Testis (tissue), 2 donors: ENCODE measurements around the gene DNER.

ENCODE experiments used
- CTCF ChIP-seq, 3 experiments: fragments of 450-650 bp in 2 of 3; fragments of 200-600 bp in 1 of 3; sonication (generic) in 1 of 3; IDR thresholded peaks; one replicate each; pipeline ENCODE4 v1.5.1; 2016 to 2019; ENCODE audit warnings: antibody characterized with exemption in 3 of 3, mild to moderate bottlenecking in 2 of 3, moderate library complexity in 1 of 3
- POLR2A ChIP-seq: fragments of 450-650 bp; IDR thresholded peaks from one replicate; pipeline ENCODE4 v1.6.1; 2017; ENCODE audit warnings: antibody characterized with exemption, mild to moderate bottlenecking, moderate library complexity

DNA sequence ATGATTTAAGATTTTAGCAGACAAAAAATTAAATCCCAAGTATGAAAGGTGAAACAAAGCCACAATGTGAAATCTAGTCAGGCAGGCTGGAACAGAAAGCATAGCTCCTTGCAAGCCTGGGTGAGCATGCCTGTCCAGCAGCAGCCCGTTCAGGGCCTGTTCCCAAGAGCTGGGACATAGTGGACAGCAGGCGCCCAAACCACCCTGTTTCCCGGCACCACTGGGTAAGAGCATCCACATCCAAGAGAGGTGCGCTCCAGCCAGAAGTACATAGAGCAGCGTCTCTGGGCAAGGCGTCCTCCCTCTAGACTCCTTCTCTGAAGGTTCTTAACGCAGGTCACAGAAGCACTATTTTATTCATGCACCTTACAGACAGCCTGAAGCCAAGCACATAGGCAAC is 80.8 kb downstream of the DNER start:
- TF ChIP-seq CTCF (IDR thresholded peaks at IDR 0.05) = no peak
- TF ChIP-seq POLR2A = no peak
